B cell (primary cell): ENCODE data around the gene TANC1. TPM values are rescaled to one million over a fixed set of nuclear protein-coding genes. Genes with fewer than 3 reads are reported as not detected.
A peak's percentile ranks its signal among the peaks of the same experiment; 100 is the strongest.
"Not testable (repeated sequence)": the region's sequence is repeated elsewhere in the genome, so short reads cannot be mapped to it uniquely, and the experiment has no call there.

Experiments used
- ATAC-seq: fragments of 200-7000 bp; cut with Tn5 transposase; one replicate; pipeline ENCODE4 v1.10.0; 2021; ENCODE audit warnings: low read depth, mild to moderate bottlenecking, moderate number of reproducible peaks, moderate library complexity
- CTCF ChIA-PET: fragments of 350-600 bp; sonication (Branson Sonifier 250); formaldehyde crosslinking; loops from one replicate; lab custom pipeline; 2021; ENCODE audit warnings: antibody characterized with exemption, inconsistent platforms; lab: Charles Lee
- POLR2A ChIA-PET: fragments of 350-600 bp; sonication (Branson Sonifier 250); formaldehyde crosslinking; loops from one replicate; lab custom pipeline; 2021; ENCODE audit warnings: antibody characterized with exemption; lab: Charles Lee
- DNase-seq: peaks from one replicate; pipeline ENCODE4 v3.0.0; 2013
- H2AFZ ChIP-seq: 2 replicates; pipeline ENCODE4 v1.6.1; 2012; ENCODE audit warnings: mild to moderate bottlenecking, low read depth, low read length; ENCODE audit not compliant: insufficient read depth, poor library complexity, severe bottlenecking
- H3K27ac ChIP-seq, 2 donors: 1 replicate in 1 of 2; 2 replicates in 1 of 2; pipeline ENCODE4 v1.5.1; 2012 to 2013; ENCODE audit warnings: low read length in 2 of 2, mild to moderate bottlenecking in 2 of 2, moderate library complexity in 1 of 2
- H3K27me3 ChIP-seq, 4 experiments: fragments of 200-600 bp in 1 of 4; sonication (generic) in 1 of 4; replicated peaks in 1 of 4; 1 replicate in 2 of 4; 2 replicates in 2 of 4; pipeline versions ENCODE4 v1.6.1 to v1.7.0; 2013 to 2016; ENCODE audit warnings: low read length in 3 of 4, mild to moderate bottlenecking in 2 of 4, mixed read lengths in 1 of 4, moderate library complexity in 1 of 4; ENCODE audit not compliant: insufficient read depth in 4 of 4, control insufficient read depth in 3 of 4; ENCODE audit errors: control extremely low read depth in 1 of 4
- H3K36me3 ChIP-seq, 2 experiments: replicated peaks in 1 of 2; 1 replicate in 1 of 2; 2 replicates in 1 of 2; pipeline versions ENCODE4 v1.6.1 to v1.7.1; 2013; ENCODE audit warnings: low read length in 1 of 2; ENCODE audit not compliant: insufficient read depth in 2 of 2, control insufficient read depth in 1 of 2; ENCODE audit errors: control extremely low read depth in 1 of 2, extremely low read depth in 1 of 2
- H3K4me1 ChIP-seq, 2 donors: fragments of 200-600 bp in 1 of 2; sonication (generic) in 1 of 2; 1 replicate in 1 of 2; 2 replicates in 1 of 2; pipeline versions ENCODE4 v1.5.1 to v1.6.1; 2013 to 2017; ENCODE audit warnings: low read length in 2 of 2; ENCODE audit not compliant: control insufficient read depth in 2 of 2, insufficient read depth in 2 of 2
- H3K4me2 ChIP-seq: replicated peaks from 2 replicates; pipeline ENCODE3; 2012; ENCODE audit warnings: mild to moderate bottlenecking, low read depth, low read length; ENCODE audit not compliant: poor library complexity, severe bottlenecking
- H3K4me3 ChIP-seq, 5 experiments: fragments of 200-600 bp in 1 of 5; sonication (generic) in 1 of 5; 1 replicate in 3 of 5; 2 replicates in 2 of 5; pipeline versions ENCODE4 v1.5.1 to v1.7.0; 2011 to 2016; ENCODE audit warnings: low read length in 4 of 5, mild to moderate bottlenecking in 4 of 5, low read depth in 2 of 5, control low read depth in 1 of 5, moderate library complexity in 1 of 5; ENCODE audit not compliant: insufficient read depth in 1 of 5; ENCODE audit errors: control extremely low read depth in 1 of 5, extremely low read depth in 1 of 5
- H3K79me2 ChIP-seq: fragments of 200-600 bp; sonication (generic); one replicate; pipeline ENCODE4 v1.6.0; 2016; ENCODE audit warnings: low read length; ENCODE audit not compliant: control insufficient read depth, insufficient read depth
- H3K9ac ChIP-seq: fragments of 200-600 bp; sonication (generic); 2 replicates; pipeline ENCODE4 v1.6.1; 2017; ENCODE audit warnings: mild to moderate bottlenecking, low read length, moderate library complexity
- H3K9me3 ChIP-seq, 3 donors: one replicate each; pipeline versions ENCODE4 v1.6.1 to v1.7.1; 2013; ENCODE audit warnings: low read length in 2 of 3; ENCODE audit not compliant: control insufficient read depth in 2 of 3, insufficient read depth in 1 of 3; ENCODE audit errors: control extremely low read depth in 1 of 3
- H4K20me1 ChIP-seq: 2 replicates; pipeline ENCODE4 v1.6.0; 2012; ENCODE audit warnings: mild to moderate bottlenecking, low read length; ENCODE audit not compliant: insufficient read depth, control insufficient read depth, poor library complexity, severe bottlenecking
- H3K27ac Mint-ChIP-seq: one replicate; pipeline ENCODE4 v1.8.0; 2021; ENCODE audit warnings: mixed read lengths
- H3K27me3 Mint-ChIP-seq: one replicate; pipeline ENCODE4 v1.8.0; 2021; ENCODE audit warnings: mixed read lengths
- H3K4me1 Mint-ChIP-seq: one replicate; pipeline ENCODE4 v1.8.0; 2021; ENCODE audit warnings: mixed read lengths
- H3K4me3 Mint-ChIP-seq: one replicate; pipeline ENCODE4 v1.8.0; 2021; ENCODE audit warnings: mixed read lengths
- H3K9me3 Mint-ChIP-seq: one replicate; pipeline ENCODE4 v1.8.0; 2022; ENCODE audit warnings: mixed read lengths; ENCODE audit not compliant: insufficient read depth
- CTCF ChIP-seq: fragments of 200-600 bp; IDR thresholded peaks from one replicate; pipeline ENCODE4 v1.8.0; 2022; ENCODE audit warnings: antibody characterized with exemption, mild to moderate bottlenecking
- EZH2 ChIP-seq: IDR thresholded peaks from 2 replicates; pipeline ENCODE4 v1.6.1; 2012; ENCODE audit warnings: borderline replicate concordance, low read depth, mild to moderate bottlenecking, moderate library complexity, low read length; ENCODE audit not compliant: insufficient read depth, poor library complexity, severe bottlenecking
- WGBS: methylation state at CpG from one replicate; pipeline ENCODE4 v1.1.5; 2013; ENCODE audit warnings: missing lambda C conversion rate; ENCODE audit not compliant: insufficient coverage; 5-methylcytosine and 5-hydroxymethylcytosine counted together
- intact Hi-C: fragments of 100-400 bp; cut with micrococcal nuclease; formaldehyde crosslinking; loops from one replicate; pipeline ENCODE4 v1.10.0; 2022
- polyA plus RNA-seq: library from polyadenylated mRNA; depleted of rRNA; stranded (reverse); fragments of >200 nt; gene quantifications from 2 replicates; pipeline ENCODE4 v1.2.3, GENCODE V29; 2012
- total RNA-seq, 2 donors: library from RNA; stranded (reverse); fragments of 120-200 nt in 1 of 2; gene quantifications; 1 replicate in 1 of 2; 2 replicates in 1 of 2; pipeline versions ENCODE4 v1.2.3 to v1.2.4, GENCODE V29; 2013 to 2022

Gene TANC1
- total and polyA plus RNA-seq, 2 donors (not counting 1 experiment from before 2014, with no cell fraction given), result 0.13 TPM; not detected in 1

GRCh38 chr2:159034713-159035112 lies 66.3 kb downstream of the TANC1 start:
- intact Hi-C loops, result no loop called here
- 63% methylated on average over 7 of the region's 7 CpGs for WGBS
- H3K4me3 Mint-ChIP-seq, result no peak overlapping the region
- H3K9me3 Mint-ChIP-seq, result peaks cover 2% of the 10 kb centered on the region
- H2AFZ ChIP-seq, result no peak overlapping the region
- H3K9me3 ChIP-seq, result no peaks in the 10 kb centered on the region
- H3K4me1 Mint-ChIP-seq, result no peaks in the 10 kb centered on the region
- CTCF ChIA-PET, result interaction anchor here (1.1 to 2.9 kb wide), 2 partner anchors 84 to 87 kb away, joined by 3 to 12 read pairs; no protein-coding TSS in a partner anchor
- ATAC-seq (no peak), DNase-seq (no peak)
- H3K9ac ChIP-seq, result no peak overlapping the region
- H3K27me3 Mint-ChIP-seq, result no peaks in the 10 kb centered on the region
- no peaks in the 10 kb centered on the region for H4K20me1 ChIP-seq
- POLR2A ChIA-PET, result no interaction called here
- H3K4me1 ChIP-seq, result no peaks in the 10 kb centered on the region
- TF ChIP-seq EZH2 (no peak), CTCF (no peak)
- H3K27ac Mint-ChIP-seq, result no peak overlapping the region
- no peak overlapping the region for H3K4me3 ChIP-seq
- H3K27ac ChIP-seq, result no peak overlapping the region
- H3K79me2 ChIP-seq, result no peaks in the 10 kb centered on the region
- no peaks in the 10 kb centered on the region for H3K27me3 ChIP-seq
- no peaks in the 10 kb centered on the region for H3K36me3 ChIP-seq
- no peak overlapping the region for H3K4me2 ChIP-seq

- H3K4me1 Mint-ChIP-seq, result no peaks in the 10 kb centered on the region
- DNase-seq, result peak; percentile 56
- H3K27ac ChIP-seq, result no peak overlapping the region
- no peak overlapping the region for H2AFZ ChIP-seq
- no peak overlapping the region for H3K4me2 ChIP-seq
- no peaks in the 10 kb centered on the region for H3K4me1 ChIP-seq
- ChIA-PET POLR2A (no interaction called here), CTCF (interaction anchor here (2.9 kb wide), 1 partner anchor 83 kb away, joined by 12 read pairs; no protein-coding TSS in a partner anchor)
- H3K36me3 ChIP-seq, result no peaks in the 10 kb centered on the region
- no peaks in the 10 kb centered on the region for H3K27me3 Mint-ChIP-seq
- TF ChIP-seq EZH2, result no peak
- no peak for TF ChIP-seq CTCF
- H3K27ac Mint-ChIP-seq, result no peak overlapping the region
- H3K79me2 ChIP-seq, result no peaks in the 10 kb centered on the region
- ATAC-seq, result no peak
- intact Hi-C loops, result no loop called here
- peaks cover 2% of the 10 kb centered on the region for H3K9me3 Mint-ChIP-seq
- no peaks in the 10 kb centered on the region for H3K9me3 ChIP-seq
- no peak overlapping the region for H3K4me3 Mint-ChIP-seq
- H3K27me3 ChIP-seq, result no peaks in the 10 kb centered on the region
- H4K20me1 ChIP-seq, result no peaks in the 10 kb centered on the region
- H3K9ac ChIP-seq, result no peak overlapping the region
- H3K4me3 ChIP-seq, result no peak overlapping the region
- WGBS, result 89% methylated on average over 6 of the region's 10 CpGs
Observed at GRCh38 chr2:159035790-159036411, 67.5 kb downstream of the TANC1 start.

GRCh38 chr2:159036461-159036860 lies 68.0 kb downstream of the TANC1 start:
- H3K27me3 ChIP-seq, H3K27ac ChIP-seq, H3K36me3 ChIP-seq, H3K4me1 Mint-ChIP-seq, H3K4me2 ChIP-seq, H3K9me3 ChIP-seq, POLR2A ChIA-PET, intact Hi-C loops, H3K4me1 ChIP-seq, H3K4me3 Mint-ChIP-seq, H2AFZ ChIP-seq, H3K9me3 Mint-ChIP-seq, H4K20me1 ChIP-seq, DNase-seq, H3K9ac ChIP-seq, H3K27me3 Mint-ChIP-seq, H3K27ac Mint-ChIP-seq, H3K4me3 ChIP-seq, H3K79me2 ChIP-seq, ATAC-seq: not testable (repeated sequence)
- WGBS, result no CpG with 5 or more reads among the region's 3 CpGs
- CTCF ChIA-PET, result interaction anchor here (2.9 kb wide), 1 partner anchor 82 kb away, joined by 12 read pairs; no protein-coding TSS in a partner anchor
